Smooth muscle cell (in vitro differentiated cells): ENCODE results near the gene ATP7B. TPM values are rescaled to one million over a fixed set of nuclear protein-coding genes. Genes with fewer than 3 reads are reported as not detected.

Source experiments
- DNase-seq: peaks from one replicate; lab custom pipeline; 2025; ENCODE audit not compliant: unreplicated experiment; lab: John Stamatoyannopoulos, UW
- H2AFZ ChIP-seq: fragments of 200-600 bp; sonication (generic); 2 replicates; pipeline ENCODE4 v1.6.0; 2016; ENCODE audit warnings: antibody characterized with exemption, low read depth, mild to moderate bottlenecking
- H3F3A ChIP-seq: fragments of 200-600 bp; sonication (generic); 2 replicates; pipeline ENCODE4 v1.6.0; 2017; ENCODE audit warnings: antibody characterized with exemption, low read depth
- H3K27ac ChIP-seq: fragments of 200-600 bp; sonication (generic); 2 replicates; pipeline ENCODE4 v1.5.1; 2016; ENCODE audit warnings: low read depth, mild to moderate bottlenecking
- H3K27me3 ChIP-seq: fragments of 200-600 bp; sonication (generic); 2 replicates; pipeline ENCODE4 v1.6.1; 2016; ENCODE audit warnings: low read depth, mild to moderate bottlenecking
- H3K36me3 ChIP-seq: fragments of 200-600 bp; sonication (generic); 2 replicates; pipeline ENCODE4 v1.5.1; 2016; ENCODE audit warnings: low read depth
- H3K4me1 ChIP-seq: fragments of 200-600 bp; sonication (generic); 2 replicates; pipeline ENCODE4 v1.5.1; 2016; ENCODE audit warnings: low read depth
- H3K4me2 ChIP-seq: fragments of 200-600 bp; sonication (generic); 2 replicates; pipeline ENCODE4 v1.6.0; 2016; ENCODE audit warnings: mild to moderate bottlenecking
- H3K4me3 ChIP-seq: fragments of 200-600 bp; sonication (generic); 2 replicates; pipeline ENCODE4 v1.5.1; 2016; ENCODE audit warnings: mild to moderate bottlenecking
- H3K79me2 ChIP-seq: fragments of 200-600 bp; sonication (generic); 2 replicates; pipeline ENCODE4 v1.6.0; 2016; ENCODE audit warnings: low read depth, mild to moderate bottlenecking
- H3K9ac ChIP-seq: fragments of 200-600 bp; sonication (generic); 2 replicates; pipeline ENCODE4 v1.6.0; 2016; ENCODE audit warnings: low read depth
- H3K9me3 ChIP-seq: fragments of 200-600 bp; sonication (generic); replicated peaks from 2 replicates; pipeline ENCODE4 v1.5.1; 2016; ENCODE audit warnings: low read depth
- H4K20me1 ChIP-seq: fragments of 200-600 bp; sonication (generic); 2 replicates; pipeline ENCODE4 v1.6.0; 2016; ENCODE audit warnings: low read depth
- WGBS: methylation state at CpG from one replicate; pipeline ENCODE4 v1.1.7; 2016; ENCODE audit warnings: low lambda C conversion rate; 5-methylcytosine and 5-hydroxymethylcytosine counted together
- polyA plus RNA-seq: library from polyadenylated mRNA; unstranded; fragments of >200 nt; fragmentation: Nextera tagmentation; extraction: Ambion mirVana; gene quantifications from 2 replicates; pipeline ENCODE4 v1.2.1, GENCODE V29; 2016
- total RNA-seq: library from RNA; depleted of rRNA; stranded (reverse); fragments of >200 nt; gene quantifications from 2 replicates; pipeline ENCODE4 v1.2.3, GENCODE V29; 2014
- TF ChIP-seq, protein P1 (sequence below): fragments of 200-600 bp; sonication (generic); IDR thresholded peaks from 2 replicates; pipeline ENCODE4 v1.5.1; 2017; ENCODE audit warnings: borderline replicate concordance, mild to moderate bottlenecking, antibody characterized with exemption; ENCODE audit not compliant: insufficient read depth, poor library complexity, severe bottlenecking

The ATP7B gene
- total and polyA plus RNA-seq, 2 experiments from 2014 or later: 10.0 to 23.5 TPM

DNA sequence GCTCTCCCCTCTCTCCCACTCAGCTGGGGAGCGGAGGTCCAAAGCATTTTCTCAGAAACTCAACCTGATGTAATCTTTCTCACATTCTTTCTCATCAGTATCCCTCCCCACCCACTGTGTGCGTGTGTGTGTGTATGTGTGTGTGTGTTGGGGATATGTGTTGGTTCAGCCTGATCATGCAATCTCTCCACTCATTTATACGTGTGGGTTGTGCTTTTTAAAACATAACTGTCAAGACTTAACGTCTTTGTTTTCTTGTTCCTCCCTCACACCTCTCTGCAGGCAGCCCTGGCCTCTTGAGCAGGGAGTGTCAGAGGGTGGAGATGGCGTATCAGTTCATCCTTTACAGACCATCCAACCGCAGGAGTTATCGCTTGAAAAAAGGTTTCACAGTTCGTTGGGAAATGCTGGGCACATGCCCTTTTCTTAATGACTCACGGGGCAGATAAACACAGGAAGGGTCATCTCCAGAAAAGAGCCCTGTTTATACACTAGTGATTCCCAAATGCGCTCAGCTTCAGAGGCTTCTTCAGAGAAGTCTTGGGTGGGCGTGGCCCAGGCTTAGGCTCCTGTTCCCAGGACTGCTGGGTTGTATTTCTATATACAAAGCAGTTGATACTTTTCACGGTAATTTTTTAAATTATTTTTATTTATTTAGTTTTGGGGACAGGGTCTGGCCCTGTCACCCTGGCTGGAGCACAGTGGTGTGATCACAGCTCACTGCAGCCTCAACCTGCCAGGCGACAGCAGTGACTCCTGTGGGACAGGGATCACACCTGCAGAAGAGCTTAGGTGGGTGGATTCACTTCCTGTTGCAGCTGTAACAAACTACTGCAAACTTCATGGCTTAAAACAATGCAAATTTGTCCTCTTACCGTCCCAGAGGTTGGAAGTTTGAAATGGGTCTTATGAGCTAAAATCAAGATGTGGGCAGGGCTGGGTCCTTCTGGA lies 89.2 kb downstream of the ATP7B start:
- TF ChIP-seq, protein P1, sequence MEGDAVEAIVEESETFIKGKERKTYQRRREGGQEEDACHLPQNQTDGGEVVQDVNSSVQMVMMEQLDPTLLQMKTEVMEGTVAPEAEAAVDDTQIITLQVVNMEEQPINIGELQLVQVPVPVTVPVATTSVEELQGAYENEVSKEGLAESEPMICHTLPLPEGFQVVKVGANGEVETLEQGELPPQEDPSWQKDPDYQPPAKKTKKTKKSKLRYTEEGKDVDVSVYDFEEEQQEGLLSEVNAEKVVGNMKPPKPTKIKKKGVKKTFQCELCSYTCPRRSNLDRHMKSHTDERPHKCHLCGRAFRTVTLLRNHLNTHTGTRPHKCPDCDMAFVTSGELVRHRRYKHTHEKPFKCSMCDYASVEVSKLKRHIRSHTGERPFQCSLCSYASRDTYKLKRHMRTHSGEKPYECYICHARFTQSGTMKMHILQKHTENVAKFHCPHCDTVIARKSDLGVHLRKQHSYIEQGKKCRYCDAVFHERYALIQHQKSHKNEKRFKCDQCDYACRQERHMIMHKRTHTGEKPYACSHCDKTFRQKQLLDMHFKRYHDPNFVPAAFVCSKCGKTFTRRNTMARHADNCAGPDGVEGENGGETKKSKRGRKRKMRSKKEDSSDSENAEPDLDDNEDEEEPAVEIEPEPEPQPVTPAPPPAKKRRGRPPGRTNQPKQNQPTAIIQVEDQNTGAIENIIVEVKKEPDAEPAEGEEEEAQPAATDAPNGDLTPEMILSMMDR: no peak
- Histone ChIP-seq H3K79me2 (no peaks in the 10 kb centered on the region), H2AFZ (no peak overlapping the region), H3K4me2 (no peak overlapping the region), H4K20me1 (no peaks in the 10 kb centered on the region), H3K9ac (no peak overlapping the region), H3K36me3 (no peaks in the 10 kb centered on the region), H3K4me1 (no peaks in the 10 kb centered on the region), H3F3A (no peaks in the 10 kb centered on the region), H3K27ac (no peak overlapping the region), H3K9me3 (no peaks in the 10 kb centered on the region), H3K27me3 (no peaks in the 10 kb centered on the region), H3K4me3 (no peak overlapping the region)
- no peak for DNase-seq
- 82% methylated on average over 14 of the region's 14 CpGs for WGBS

DNA sequence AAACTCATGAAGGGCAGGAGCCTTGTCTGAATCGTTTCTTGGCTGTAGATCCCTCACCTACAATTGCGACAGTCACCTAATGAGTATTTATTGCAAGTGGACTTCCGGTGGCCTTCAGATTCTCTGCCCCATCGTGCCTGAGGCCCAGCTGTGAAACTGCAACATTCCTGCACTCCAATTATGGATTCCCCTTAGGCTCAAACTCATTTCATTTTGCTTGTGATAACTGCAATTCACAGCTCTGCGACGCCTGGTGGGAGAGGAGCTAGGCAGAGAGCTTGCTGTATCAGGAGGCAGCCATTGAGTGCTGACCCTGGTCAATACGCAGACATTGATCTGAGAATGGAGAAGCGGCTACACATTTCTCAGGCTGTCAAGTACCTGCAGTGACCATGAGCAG lies 90.5 kb downstream of the ATP7B start:
- H4K20me1 ChIP-seq: no peaks in the 10 kb centered on the region
- TF ChIP-seq, protein P1: no peak
- H3F3A ChIP-seq: no peaks in the 10 kb centered on the region
- no peak overlapping the region for H3K4me2 ChIP-seq
- no peak overlapping the region for H3K4me3 ChIP-seq
- no peaks in the 10 kb centered on the region for H3K27me3 ChIP-seq
- H2AFZ ChIP-seq: no peak overlapping the region
- H3K4me1 ChIP-seq: no peaks in the 10 kb centered on the region
- H3K27ac ChIP-seq: no peak overlapping the region
- H3K36me3 ChIP-seq: no peaks in the 10 kb centered on the region
- DNase-seq: no peak
- no peak overlapping the region for H3K9ac ChIP-seq
- H3K79me2 ChIP-seq: no peaks in the 10 kb centered on the region
- H3K9me3 ChIP-seq: no peaks in the 10 kb centered on the region
- 80% methylated on average over 8 of the region's 8 CpGs for WGBS

- H3K4me2 ChIP-seq: no peak overlapping the region
- no peaks in the 10 kb centered on the region for H3K27me3 ChIP-seq
- no peaks in the 10 kb centered on the region for H3K9me3 ChIP-seq
- no peaks in the 10 kb centered on the region for H3F3A ChIP-seq
- TF ChIP-seq, protein P1: no peak
- 80% methylated on average over 3 of the region's 3 CpGs for WGBS
- no peaks in the 10 kb centered on the region for H3K79me2 ChIP-seq
- no peaks in the 10 kb centered on the region for H3K4me1 ChIP-seq
- no peak overlapping the region for H2AFZ ChIP-seq
- no peak overlapping the region for H3K27ac ChIP-seq
- H3K36me3 ChIP-seq: no peaks in the 10 kb centered on the region
- DNase-seq: no peak
- no peaks in the 10 kb centered on the region for H4K20me1 ChIP-seq
- H3K4me3 ChIP-seq: no peak overlapping the region
- H3K9ac ChIP-seq: no peak overlapping the region
These were observed 91.0 kb downstream of the ATP7B start for GRCh38 chr13:51920267-51920666.
